ENCODE results near the gene KDM6A.

KDM6A gene

DNA sequence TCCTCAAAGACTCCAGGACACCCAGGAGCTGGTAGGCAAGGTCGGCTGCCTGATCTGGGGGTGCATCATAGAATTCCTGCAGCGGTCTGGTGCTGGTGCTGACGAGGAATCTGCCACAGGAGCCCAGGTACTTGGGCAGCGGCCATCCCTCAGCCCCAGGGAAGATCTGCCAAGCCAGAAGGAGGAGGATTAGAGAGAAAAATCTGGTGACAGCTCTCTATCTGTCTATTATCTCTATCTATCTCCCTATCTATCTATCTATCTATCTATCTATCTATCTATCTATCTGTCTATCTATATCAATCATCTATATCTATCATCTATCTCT lies 281.0 kb downstream of the KDM6A start:
- DNase-seq (ENCODE audit: low read depth), result no peak
- no peak for TF ChIP-seq CTCF (conservative IDR thresholded peaks at IDR 0.05; ENCODE audit: low read depth, low read length)
- no peak overlapping the region for H3K4me3 ChIP-seq (ENCODE audit: low read depth, low read length)

DNA sequence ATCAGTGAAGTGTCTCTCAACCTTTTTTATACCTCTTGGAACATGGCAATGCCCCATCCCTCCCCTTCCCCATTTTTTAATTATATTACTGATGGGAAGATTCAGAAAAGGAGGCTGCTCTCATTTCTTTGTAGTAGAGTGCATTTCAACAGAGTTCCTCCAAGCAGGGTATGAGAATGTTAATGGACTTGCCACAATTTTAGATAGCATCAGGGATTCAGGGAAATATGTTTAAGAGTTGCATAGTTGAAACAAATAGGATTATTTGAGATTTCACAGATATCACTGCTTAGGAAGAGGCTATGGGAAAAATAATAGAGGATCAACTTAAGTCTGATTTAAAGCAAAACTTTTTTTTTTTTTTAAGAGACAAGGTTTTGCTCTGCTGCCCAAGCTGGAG lies 281.5 kb downstream of the KDM6A start:
- no peak for TF ChIP-seq CTCF (conservative IDR thresholded peaks at IDR 0.05; ENCODE audit: low read depth, low read length)

DNA sequence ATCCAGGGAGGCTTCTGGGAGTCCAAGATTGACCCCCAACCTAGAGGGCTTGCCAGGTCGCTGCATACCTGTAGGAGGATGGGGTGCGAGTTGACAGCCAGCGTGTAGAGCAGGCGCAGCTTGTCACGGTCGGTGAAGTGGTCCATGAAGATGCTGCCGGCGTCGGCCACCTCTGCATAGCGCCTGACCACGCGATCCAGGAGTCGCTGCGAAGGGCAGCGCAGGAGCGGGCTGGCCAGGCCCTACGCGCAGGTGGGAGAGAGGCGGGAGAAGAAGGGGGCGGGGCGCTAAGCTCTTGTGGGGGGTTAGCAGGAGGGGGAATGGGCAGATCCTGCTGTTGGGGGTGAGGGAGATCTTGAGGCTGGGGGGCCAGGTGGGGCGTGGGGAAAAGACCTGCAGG lies 284.7 kb downstream of the KDM6A start:
- H3K4me3 ChIP-seq (ENCODE audit: low read depth, low read length), result no peak overlapping the region
- DNase-seq (ENCODE audit: low read depth), result no peak
- no peak for TF ChIP-seq CTCF (conservative IDR thresholded peaks at IDR 0.05; ENCODE audit: low read depth, low read length)

More for the DNA sequence above, 281.5 kb downstream of the KDM6A start:
- no peak overlapping the region for H3K4me3 ChIP-seq (ENCODE audit: low read depth, low read length)
- DNase-seq (ENCODE audit: low read depth), result no peak

Measured in choroid plexus epithelial cell (primary cell).